ENCODE data around the gene ANO8.
A peak's percentile ranks its signal among the peaks of the same experiment; 100 is the strongest.
"Not testable (repeated sequence)": the region's sequence is repeated elsewhere in the genome, so short reads cannot be mapped to it uniquely, and the experiment has no call there.

ANO8 gene

DNA sequence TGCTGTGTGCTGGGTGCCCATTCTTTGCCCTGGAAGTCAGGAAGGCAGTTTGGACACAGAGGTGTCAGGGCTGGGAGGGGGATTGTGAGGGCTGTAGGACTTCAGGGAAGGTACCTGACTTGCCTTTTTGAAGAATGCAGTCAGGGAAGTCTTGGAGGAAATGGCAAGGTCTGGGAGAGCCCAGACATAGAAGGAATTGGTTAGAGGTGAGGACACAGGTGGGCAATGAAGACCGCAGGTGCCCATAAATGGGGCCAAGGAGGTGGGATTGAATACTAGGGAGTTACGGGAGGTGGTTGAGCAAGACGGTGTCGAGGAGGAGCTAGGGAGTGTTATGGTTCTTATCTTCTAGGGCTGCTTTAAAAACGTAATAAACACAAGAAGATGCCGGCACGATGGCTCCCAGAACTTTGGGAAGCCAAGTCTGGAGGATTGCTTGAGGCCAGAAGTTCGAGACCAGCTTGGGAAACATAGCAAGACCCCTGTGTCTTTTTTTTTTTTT, 26.7 kb downstream of the ANO8 start:
- no peak for DNase-seq

DNA sequence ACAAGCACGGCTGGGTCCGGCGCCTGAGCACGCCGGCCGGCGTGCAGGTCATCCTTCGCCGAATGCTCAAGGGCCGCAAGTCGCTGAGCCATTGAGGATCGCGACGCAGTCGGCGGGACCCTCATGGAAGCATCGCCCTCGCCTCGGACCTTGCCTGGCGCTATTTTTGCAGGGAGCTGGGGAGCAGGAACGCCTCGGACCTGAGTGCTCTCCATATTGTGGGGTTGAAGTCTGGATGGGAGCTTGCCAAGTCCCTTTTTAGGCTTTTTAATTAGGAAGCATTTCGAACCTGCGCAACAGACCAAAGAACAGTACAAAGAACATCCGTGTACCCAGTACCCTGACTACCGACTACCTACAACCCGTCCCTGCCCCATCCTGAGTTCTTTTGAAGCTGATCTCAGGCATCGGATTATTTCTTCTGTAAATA, 28.4 kb downstream of the ANO8 start:
- no peak for DNase-seq

DNA sequence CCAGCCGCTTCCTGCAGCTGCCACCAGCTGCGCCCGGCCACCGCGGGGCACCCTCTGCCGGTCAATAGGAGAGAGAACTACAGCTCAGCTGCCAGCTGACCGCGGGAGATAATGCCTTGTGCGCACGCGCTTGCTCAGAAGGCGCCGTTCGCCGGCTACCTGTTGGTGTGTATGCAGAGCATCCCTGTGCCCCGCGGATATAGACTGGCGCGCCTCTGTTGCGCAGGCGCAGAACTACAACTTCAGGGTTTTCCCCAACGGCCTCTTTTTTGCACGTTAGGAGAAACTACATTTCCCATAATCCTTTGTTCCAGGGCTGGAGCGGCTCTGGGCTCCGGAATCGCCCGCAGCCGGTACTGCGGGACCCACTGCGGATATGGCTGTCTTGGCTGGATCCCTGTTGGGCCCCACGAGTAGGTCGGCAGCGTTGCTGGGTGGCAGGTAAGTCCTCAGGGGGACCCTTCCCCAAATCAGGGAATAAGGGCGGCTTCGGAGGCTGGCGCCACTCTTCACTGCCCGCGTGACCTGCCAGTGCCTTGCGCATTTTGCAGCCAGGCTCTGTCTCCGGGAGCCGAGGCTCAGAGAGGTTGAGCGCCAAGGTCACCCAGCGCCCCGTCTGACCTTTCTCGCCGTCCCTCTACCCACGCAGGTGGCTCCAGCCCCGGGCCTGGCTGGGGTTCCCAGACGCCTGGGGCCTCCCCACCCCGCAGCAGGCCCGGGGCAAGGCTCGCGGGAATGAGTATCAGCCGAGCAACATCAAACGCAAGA, 29.0 kb downstream of the ANO8 start, which contains the start of gene MRPL34:
MRPL34 (plus strand) TSS at position 356 of the 768 bp plus-strand sequence; CDS start at position 377, 21 bp downstream.
- peak; percentile 99 for DNase-seq

DNA sequence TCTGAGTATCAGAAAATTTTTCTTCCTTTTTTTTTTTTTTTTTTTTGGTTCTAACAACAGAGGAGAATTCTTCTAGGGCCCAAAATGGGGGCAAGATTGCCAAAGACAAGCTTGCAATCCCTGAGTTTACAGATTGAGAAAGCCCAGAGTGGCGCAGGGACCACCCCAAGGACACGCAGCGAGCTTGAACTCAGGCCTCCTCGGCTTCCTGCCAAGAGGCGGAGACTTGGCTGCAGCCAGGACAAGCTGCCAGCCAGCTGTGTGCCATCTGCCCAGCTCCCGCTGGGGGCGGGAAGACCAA, 29.5 kb downstream of the ANO8 start:
- DNase-seq: no peak

DNA sequence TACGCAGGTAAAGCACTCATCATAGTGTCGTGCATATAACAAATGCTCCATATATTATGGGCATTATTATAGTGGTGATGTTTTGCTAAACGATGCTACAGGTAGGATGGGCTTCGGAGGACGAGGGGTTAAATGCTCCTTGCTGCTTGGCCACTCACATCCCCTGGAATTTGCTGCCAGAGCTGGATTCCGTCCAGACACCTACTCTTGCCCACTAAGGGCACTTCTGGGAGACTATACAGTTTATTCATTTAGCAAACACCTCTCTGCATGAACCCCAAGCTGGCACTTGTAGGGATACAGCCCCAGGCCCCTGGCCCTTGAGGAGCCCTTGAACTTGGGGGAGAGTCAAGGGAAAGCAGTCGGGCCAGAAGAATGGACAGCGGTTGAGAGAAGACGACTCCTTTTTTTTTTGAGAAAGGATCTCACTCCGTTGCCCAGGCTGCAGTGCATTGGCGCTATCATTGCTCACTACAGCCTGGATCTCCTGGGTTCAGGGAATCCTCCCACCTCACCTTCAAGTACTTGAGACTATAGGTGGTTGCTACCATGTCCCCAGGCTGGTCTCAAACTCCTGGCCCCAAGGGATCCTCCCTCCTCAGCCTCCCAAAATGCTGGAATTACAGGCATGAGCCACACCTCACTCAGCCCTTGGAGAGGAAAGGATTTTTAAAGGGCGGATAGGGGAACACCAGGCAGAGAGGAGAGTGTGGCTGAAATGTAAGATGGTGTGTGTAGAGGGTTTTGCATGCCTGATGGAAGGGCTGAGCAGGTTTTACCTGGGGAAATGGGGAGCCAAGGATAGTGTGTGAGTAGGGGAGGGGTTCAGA, 30.1 kb downstream of the ANO8 start:
- no peak for DNase-seq

DNA sequence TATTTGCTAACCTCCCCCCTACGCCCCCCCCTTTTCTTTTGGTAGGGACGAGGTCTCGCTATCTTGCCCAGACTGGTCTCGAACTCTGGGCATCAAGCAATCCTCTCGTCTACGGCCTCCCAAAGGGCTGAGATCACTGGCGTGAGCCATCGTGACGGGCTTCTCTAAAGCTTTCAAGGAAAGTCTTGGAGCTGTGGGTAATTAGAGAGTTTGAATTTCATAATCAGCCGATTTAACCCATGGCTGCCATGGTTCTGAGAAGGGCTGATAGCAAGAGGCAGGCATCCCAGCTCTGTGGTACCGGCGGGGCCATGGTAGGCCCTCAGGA, 30.8 kb downstream of the ANO8 start:
- DNase-seq: no peak

DNA sequence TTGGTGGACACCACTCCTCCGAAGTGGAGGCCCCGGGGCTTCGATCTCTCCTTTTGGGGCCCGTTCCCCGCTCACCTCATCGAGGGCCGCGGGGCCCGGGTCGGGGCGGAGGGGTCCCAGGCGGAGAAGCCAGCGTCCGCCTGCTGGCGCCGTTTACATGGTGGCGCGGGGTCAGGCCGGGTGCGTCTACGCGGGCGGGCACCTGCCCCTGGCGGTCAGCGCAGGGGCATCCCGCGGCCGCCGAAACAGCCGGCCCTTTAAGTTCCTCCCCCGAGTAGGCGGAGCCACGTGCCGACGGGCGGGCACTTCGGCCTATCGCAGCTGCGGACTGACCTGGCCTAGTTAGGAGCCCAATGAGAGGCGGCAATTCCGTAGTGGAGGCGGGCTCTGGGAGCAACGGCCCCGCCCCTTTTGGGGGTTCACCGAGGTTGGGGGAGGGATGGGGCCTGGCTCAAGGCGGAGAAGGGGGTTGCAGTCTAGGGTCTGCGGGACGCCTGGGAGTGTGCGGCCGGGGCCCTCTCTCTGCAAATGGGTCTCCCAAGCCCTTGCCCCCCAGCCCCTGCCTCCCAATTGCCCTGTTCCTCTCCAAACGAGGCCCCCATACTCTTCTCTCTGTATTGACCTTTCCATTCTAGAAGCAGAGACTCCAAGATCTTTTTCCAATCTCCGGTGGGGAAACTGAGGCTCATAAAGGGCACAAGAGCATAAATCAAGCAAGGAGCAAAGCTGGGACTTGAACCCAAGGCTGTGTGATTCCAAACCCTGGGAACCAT, 31.3 kb downstream of the ANO8 start, which contains the start of gene ABHD8:
ABHD8 (minus strand) TSS at position 259 of the 773 bp plus-strand sequence. CDS start 1,809 bp downstream, outside the sequence.
- peak; percentile 96 for DNase-seq

DNA sequence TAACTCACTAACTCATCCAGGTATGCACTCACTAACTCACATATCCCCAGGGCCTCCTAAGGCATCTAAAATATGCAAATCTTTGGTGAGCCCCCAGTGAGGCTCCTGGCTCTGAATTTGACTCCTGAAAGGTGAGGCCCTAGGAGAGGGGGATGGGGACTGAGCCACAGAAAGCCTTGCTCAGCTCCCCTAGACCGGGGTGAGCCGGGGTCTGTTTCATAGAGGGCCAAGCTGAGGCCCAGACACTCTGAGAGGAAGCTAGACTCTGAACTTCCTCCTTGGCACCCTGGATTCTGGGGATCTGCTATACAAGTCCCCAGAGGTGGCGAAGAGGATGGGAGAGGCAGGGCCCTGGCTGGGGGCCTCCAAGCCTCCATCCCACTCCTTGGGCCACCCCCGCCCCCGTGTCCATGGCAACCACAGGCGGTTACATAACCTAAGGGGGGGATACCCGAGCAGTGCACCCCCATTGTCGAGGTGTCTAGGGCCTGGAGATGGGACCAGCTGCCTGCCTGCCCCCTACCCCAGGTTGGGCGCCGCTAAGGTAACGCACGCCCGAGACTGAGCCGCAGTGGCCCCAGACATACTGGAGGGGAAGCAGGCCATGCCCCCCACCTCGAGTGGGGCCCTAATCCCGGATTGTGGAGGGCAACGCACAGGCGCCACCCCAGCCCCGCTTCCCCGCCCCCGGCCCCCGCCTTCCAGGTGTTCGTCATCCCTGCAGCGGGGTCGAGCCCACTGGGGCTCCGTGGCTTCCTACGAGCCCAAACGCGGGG, 32.1 kb downstream of the ANO8 start:
- DNase-seq: no peak

DNA sequence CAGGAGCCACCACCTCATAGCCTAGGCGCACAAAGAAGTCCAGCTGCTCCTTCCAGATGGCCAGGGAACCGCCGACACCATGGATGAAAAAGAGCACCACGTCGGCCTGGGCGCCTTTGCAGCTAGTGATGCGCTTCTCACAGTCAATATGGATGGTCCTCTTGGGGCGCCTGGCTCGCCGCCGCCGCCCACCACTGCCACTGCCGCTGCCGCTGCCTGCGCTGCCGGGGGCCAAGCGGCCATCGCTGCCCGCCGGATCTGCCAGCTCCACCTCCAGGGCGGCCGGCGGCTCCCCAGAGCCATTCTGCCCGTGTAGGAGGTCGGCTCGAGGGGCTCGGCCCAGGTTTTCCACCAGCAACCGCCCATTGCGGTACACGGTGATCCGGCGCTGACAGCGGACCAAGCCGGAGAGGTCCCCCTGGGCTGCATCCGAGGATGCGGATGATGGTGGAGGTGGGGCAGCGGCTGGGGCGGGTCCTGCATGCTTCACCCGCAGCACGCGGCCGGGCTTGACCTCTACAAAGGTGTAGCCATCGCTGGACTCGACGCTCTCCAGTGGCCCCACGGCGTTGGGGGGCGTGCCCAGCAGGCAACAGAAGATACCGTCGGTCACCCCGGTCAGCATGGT, 33.5 kb downstream of the ANO8 start:
- DNase-seq: no peak

DNA sequence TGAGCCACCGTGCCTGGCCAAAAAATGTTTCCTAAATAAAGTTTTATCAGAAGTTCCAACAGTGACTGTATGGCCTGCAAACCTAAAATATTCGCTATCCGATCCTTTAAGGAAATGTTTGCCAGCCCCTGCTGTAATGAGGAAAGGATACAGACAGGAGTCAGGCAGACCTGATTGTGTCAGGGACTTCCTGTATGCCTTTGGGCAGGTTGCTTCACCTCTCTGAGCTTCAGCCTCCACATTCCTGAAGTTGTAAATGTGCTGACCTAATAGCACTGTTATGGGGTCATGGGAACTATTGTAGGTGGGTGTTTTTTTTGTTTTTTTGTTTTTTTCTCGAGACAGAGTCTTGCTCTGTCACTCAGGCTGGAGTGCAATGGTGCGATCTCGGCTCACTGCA, 37.7 kb downstream of the ANO8 start:
- DNase-seq: no peak

DNA sequence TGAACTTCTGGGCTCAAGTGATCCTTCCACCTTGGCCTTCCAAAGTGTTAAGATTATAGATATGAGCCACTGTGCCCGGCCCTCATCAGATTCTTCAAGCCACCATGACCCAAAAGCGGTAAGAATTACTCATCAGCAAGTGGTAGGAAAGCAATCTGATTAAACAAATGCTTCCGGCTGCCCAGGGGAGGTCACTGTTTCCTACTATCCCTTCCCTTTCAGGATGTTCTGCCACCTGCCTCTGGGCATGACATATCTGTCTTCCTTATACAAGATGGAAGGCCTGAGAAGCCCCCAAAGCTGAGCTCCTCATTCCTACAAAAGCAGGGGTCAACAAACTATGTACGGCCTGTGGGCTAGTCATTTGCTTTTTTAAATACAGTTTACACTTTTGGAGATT, 38.4 kb downstream of the ANO8 start:
- DNase-seq: peak; percentile 35

DNA sequence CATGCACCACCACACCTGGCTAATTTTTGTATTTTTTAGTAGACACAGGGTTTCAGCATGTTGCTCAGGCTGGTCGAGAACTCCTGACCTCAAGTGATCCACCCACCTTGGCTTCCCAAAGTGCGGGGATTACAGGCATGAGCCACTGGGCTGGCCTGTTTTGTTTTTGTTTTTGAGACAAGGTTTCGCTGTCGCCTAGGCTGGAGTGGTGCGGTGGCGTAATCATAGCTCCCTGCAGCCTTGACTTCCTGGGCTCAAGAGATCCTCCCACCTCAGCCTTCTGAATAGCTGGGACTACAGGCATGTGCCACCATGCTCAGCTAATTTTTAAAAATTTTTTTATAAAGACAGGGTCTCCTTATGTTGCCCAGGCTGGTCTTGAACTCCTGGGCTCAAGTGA, 39.1 kb downstream of the ANO8 start:
- DNase-seq: not testable (repeated sequence)

DNA sequence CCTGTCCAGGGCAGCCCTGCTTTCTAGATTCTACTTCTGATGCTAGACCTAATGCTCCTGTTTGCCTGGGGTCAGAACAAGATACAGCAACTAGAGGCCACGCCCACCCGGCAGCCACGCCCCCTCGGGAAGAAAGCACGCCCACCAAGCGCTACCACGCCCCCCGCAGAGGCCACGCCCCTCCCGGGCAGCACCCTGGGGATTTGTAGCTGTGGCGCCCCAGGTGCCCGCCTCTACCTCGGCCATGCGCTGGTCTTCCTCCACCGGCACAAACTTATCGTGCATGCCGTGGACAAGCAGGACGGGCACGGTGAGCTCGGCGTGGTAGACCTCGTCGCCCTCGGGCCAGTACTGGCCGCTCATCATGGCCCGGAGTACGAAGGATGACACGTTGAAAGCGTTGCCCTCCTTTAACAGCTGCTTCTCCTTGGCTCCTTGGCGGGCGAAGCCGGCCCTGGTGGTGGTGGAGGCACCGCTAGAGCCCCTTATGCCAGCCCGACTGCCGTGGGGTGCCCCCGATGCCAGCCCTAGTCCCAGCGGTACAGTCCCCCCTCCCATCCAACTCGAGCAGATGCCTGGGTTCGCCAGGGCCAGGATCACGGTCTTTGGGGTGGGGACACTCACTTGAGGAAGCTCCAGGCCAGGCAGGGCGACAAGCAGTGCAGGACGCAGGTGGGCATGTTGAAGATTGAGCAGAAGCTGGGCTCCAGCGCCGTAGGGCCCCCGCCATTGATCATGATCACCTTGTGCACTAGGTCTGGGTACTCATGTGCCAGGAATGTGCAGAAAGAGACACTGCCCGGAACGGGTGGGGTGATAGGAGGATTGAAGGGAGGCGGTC, 40.4 kb downstream of the ANO8 start:
- peak; percentile 76 for DNase-seq

DNA sequence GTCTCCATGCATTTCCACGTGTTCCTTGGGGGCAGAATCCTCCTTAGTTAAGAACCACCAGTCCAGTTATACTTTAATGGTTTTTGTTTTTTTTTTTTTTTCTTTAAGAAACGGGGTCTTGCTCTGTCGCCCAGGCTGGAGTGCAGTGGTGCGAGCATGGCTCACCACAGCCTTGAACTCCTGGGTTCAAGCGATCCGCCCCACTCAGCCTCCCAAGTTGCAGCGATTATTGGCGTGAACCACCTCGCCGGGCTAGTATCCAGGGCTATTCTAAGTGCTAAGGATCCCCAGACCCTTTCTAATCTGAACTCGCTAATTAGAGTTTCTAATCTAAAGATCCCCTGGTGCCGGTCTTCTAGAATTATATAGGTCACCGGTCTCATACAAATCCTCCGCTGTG, 41.0 kb downstream of the ANO8 start:
- DNase-seq: no peak

DNA sequence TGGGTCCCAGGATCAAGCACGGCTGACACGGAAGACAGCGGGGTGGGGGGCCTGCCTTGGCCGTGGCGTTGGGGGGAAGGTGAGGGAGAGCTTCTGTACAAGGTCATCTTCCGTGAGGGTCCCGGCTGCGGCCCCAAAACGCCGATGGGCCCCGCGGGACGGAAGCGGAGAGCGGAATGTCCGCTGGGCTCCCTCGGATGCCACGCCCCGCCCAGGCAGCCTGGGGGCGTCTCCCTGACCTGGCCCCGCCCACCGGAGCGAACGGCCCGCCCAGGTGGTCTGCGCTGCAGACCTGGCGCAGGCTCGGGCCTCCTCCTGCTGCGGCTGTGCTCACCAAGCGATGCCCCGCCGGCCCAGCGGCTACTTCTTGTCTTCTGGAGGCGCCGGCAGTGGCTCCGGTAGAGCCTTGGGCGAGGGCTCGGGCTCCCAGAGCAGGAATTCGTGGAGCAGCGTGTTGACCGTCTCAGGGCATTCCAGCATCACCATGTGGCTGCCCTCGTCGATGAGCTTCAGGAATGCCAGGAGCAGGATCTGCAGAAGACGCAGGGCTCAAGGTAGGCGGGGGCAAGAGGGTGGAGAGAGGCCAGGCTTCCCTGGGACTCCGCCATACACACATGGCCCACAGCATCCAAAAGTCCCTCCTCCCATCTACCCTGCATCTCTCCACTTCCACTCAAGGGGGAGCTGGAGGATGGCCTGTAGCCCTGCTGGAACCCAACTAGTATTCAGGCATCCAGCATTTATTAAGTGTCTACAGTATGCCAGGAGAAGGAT, 42.2 kb downstream of the ANO8 start:
- DNase-seq: peak; percentile 88

DNA sequence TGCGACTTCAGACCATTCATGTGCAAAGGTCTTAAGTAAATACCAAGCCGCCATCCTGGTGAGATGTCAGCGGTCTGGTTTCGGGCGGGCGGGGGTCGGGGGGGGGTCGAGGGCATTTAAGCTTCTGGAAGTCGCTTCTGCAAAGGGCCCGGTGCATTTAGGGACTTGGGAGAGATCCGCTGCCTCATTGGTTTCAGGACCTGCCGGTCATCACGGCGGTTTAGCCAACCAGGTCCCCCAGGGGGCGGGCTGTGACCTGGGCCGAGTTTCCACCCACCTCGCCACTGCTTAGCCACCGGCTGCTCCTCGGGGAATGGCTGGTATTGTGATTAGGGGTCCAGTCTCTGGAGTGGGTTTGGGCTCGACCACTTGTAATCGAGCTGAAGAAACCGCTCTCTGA, 45.2 kb downstream of the ANO8 start:
- peak; percentile 72 for DNase-seq

DNA sequence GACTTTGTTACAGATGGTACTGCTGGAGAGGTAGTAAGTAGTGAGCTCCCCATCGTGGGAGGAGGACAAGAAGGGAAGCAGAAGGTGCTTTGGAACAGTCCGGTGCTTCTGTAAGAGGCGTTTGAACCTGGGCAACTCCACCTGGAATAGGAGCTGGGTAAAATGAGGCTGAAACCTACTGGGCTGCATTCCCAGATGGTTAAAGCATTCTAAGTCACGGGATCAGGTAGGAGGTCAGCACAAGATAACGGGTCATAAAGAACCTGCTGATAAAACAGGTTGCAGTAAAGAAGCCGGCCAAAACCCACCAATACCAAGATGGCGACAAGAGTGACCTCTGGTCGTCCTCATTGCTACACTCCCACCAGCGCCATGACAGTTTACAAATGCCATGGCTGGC, 47.9 kb downstream of the ANO8 start:
- DNase-seq: no peak

DNA sequence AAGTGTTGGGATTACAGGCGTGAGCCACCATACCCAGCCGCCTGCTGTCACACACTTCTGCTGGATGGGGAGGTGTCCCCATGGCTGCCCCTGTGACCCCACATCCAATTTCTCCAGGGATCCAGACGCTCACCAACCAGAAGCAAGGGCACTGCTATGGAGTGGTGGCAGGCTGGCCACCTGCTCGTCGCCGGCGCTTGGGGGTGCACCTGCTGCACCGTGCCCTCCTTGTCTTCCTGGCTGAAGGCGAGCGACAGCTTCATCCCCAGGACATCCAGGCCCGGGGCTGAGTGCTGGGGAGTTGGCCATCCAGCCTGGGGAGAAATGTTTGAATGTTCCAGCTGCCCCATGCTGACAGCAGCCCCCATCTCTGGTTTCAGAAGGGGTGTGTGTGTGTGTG, 48.4 kb downstream of the ANO8 start:
- DNase-seq: no peak

DNA sequence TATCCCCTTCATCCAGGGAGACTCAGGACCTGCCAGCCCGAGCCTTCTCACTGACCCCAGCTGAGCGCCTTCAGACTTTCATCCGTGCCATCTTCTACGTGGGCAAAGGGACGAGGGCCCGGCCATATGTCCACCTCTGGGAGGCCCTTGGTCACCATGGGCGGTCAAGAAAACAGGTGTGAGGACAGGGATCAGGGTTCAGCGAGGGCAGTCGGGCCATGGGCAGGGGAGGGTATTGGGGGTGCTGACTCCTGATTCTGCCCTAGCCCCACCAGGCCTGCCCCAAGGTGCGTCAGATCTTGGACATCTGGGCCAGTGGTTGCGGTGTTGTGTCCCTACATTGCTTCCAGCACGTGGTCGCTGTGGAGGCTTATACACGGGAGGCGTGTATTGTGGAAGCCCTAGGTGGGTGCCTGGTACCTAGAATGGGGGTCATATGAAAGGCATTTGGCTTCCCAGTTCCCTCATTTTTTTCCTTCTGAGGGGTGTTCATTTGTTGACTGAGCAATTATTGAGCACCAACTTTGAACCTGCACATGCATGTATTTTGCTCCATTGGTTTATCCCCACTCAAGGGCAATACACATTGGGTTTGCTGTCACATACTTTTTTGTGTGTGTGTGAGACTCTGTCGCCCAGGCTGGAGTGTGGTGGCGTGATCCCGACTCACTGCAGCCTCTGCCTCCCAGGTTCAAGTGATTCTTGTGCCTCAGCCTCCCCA, 49.1 kb downstream of the ANO8 start:
- DNase-seq: no peak
